Stomach (tissue), 9 donors: Measurements from ENCODE around the gene ETV1. TPM values are rescaled to one million over a fixed set of nuclear protein-coding genes. Genes with fewer than 3 reads are reported as not detected.
"Not testable (repeated sequence)": the region's sequence is repeated elsewhere in the genome, so short reads cannot be mapped to it uniquely, and the experiment has no call there.

ENCODE experiments used
- DNase-seq, 2 donors: peaks; one replicate each; pipeline versions ENCODE4 v3.0.0 to v3.0.0-alpha.2; 2013 to 2019
- H3K27ac ChIP-seq, 5 donors: fragments of 200-600 bp in 4 of 5; sonication (generic) in 4 of 5; one replicate each; pipeline ENCODE4 v1.5.1; 2013 to 2019; ENCODE audit warnings: mild to moderate bottlenecking in 1 of 5, moderate library complexity in 1 of 5
- H3K27me3 ChIP-seq, 3 donors: fragments of 200-600 bp; sonication (generic); one replicate each; pipeline ENCODE4 v1.5.1; 2017 to 2019; ENCODE audit warnings: mixed run types in 1 of 3
- H3K36me3 ChIP-seq, 4 donors: fragments of 200-600 bp; sonication (generic); 1 replicate in 3 of 4; 2 replicates in 1 of 4; pipeline ENCODE4 v1.5.1; 2016 to 2019
- H3K4me1 ChIP-seq, 4 donors: fragments of 200-600 bp; sonication (generic); one replicate each; pipeline ENCODE4 v1.5.1; 2016 to 2019
- H3K4me3 ChIP-seq, 4 donors: fragments of 200-600 bp; sonication (generic) in 3 of 4; one replicate each; pipeline ENCODE4 v1.5.1; 2016 to 2019; ENCODE audit warnings: mild to moderate bottlenecking in 1 of 4
- H3K9me3 ChIP-seq, 4 donors: fragments of 200-600 bp; sonication (generic); one replicate each; pipeline ENCODE4 v1.5.1; 2016 to 2019
- CTCF ChIP-seq, 7 experiments: fragments of 450-650 bp in 4 of 7; fragments of 200-600 bp in 3 of 7; sonication (generic) in 3 of 7; IDR thresholded peaks; one replicate each; pipeline ENCODE4 v1.5.1; 2016 to 2019; ENCODE audit warnings: antibody characterized with exemption in 7 of 7, control low read depth in 2 of 7, mild to moderate bottlenecking in 1 of 7
- EP300 ChIP-seq: sonication (generic); formaldehyde crosslinking; IDR thresholded peaks from one replicate; pipeline ENCODE4 v1.6.1; 2017; ENCODE audit warnings: antibody characterized with exemption
- POLR2A ChIP-seq, 4 donors: fragments of 450-650 bp; IDR thresholded peaks; one replicate each; pipeline ENCODE4 v1.6.1; 2016; ENCODE audit warnings: antibody characterized with exemption in 4 of 4, control low read depth in 2 of 4, mild to moderate bottlenecking in 1 of 4, moderate library complexity in 1 of 4
- POLR2AphosphoS5 ChIP-seq, 3 donors: sonication (generic); formaldehyde crosslinking; IDR thresholded peaks; one replicate each; pipeline ENCODE4 v1.6.1; 2016; ENCODE audit warnings: antibody characterized with exemption in 3 of 3
- WGBS, 5 donors: extraction: QIAGEN DNeasy Blood & Tissue Kit in 3 of 5; methylation state at CpG; one replicate each; pipeline versions ENCODE4 v1.1.5 to v1.1.7; 2013 to 2018; 5-methylcytosine and 5-hydroxymethylcytosine counted together
- intact Hi-C: fragments of 100-400 bp; cut with DNase I; formaldehyde crosslinking; loops from one replicate; pipeline ENCODE4 v1.15.1; 2023; ENCODE audit warnings: low total_unique reads
- polyA plus RNA-seq, 3 donors: library from polyadenylated mRNA; stranded (reverse); fragments of 200-250 nt; gene quantifications; one replicate each; pipeline ENCODE4 v1.2.3, GENCODE V29; 2013
- total RNA-seq, 5 donors: library from RNA; depleted of rRNA; stranded (reverse); fragments of >200 nt; gene quantifications; one replicate each; pipeline versions ENCODE4 v1.1.0 to v1.2.3, GENCODE V29; 2014 to 2016
- donor health status: healthy with polysubstance abuse.
- donor health status: Bipolar disorder and iron deficiency.
- donor health status: healthy.

Gene ETV1
- total and polyA plus RNA-seq, 8 donors = 0.29 to 17.6 (median 1.3) TPM

DNA sequence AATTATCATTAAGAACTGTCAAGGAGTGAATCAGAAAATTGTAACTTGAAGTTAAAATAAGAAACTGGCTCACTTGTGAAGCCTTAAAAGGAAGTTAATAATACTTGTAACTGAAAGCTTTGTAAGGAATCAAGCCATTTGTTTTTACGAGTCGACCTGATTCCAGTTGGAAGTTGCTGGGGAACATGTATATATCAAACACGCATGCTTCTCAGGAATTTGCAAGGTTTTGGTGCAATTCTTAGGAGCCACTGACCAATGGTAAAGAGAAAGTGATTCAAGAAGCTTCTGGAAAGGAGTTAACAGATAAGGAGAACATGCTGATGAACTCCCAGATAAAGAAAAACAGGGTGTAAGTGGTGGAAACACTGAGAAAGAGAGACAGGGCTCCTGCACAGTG is 56.4 kb downstream of the ETV1 start:
- 61 to 82% (median 80%) methylated on average over 3 of the region's 3 CpGs for WGBS, 5 donors
- DNase-seq = no peak
- peak overlapping the region in 2 of 5 donors; percentile 4 to 26 for H3K27ac ChIP-seq
- intact Hi-C loops = no loop called here
- H3K36me3 ChIP-seq = peaks cover 0 to 3% (median 0%) of the 10 kb centered on the region in 4 donors
- H3K9me3 ChIP-seq = no peaks in the 10 kb centered on the region
- H3K4me1 ChIP-seq = peaks cover 0 to 20% (median 3%) of the 10 kb centered on the region in 4 donors
- no peak for TF ChIP-seq CTCF (IDR thresholded peaks at IDR 0.05)
- H3K4me3 ChIP-seq = no peak overlapping the region
- no peaks in the 10 kb centered on the region for H3K27me3 ChIP-seq

DNA sequence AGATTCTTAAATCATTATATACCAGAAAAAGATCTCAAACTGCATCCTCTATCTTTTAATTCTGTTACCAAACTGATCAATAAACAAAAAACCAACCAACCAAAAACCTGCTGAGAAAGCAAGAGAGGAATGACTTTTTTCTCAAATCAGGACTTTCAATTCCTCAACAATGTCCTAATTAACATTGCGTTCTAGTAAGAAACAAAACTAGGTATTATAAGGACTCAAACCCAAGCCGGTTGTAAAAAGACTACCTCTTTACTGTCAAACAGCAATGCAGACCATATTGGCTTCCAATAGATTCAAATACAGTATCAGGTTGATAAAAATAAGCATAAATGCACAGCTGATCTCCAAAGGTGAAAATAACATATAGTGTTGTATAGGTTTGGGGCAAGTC is 57.3 kb downstream of the ETV1 start:
- peaks cover 0 to 20% (median 3%) of the 10 kb centered on the region in 4 donors for H3K4me1 ChIP-seq
- no peaks in the 10 kb centered on the region for H3K27me3 ChIP-seq
- H3K36me3 ChIP-seq = peaks cover 0 to 3% (median 0%) of the 10 kb centered on the region in 4 donors
- no peak for DNase-seq
- H3K9me3 ChIP-seq = no peaks in the 10 kb centered on the region
- no peak for TF ChIP-seq CTCF (IDR thresholded peaks at IDR 0.05)
- TF ChIP-seq POLR2AphosphoS5 (IDR thresholded peaks at IDR 0.05) = no peak
- TF ChIP-seq POLR2A (IDR thresholded peaks at IDR 0.05) = no peak
- no peak for TF ChIP-seq EP300
- WGBS, 5 donors = 91 to 100% (median 97%) methylated on average over 2 of the region's 2 CpGs
- H3K4me3 ChIP-seq = no peak overlapping the region
- intact Hi-C loops = no loop called here
- H3K27ac ChIP-seq = no peak overlapping the region

DNA sequence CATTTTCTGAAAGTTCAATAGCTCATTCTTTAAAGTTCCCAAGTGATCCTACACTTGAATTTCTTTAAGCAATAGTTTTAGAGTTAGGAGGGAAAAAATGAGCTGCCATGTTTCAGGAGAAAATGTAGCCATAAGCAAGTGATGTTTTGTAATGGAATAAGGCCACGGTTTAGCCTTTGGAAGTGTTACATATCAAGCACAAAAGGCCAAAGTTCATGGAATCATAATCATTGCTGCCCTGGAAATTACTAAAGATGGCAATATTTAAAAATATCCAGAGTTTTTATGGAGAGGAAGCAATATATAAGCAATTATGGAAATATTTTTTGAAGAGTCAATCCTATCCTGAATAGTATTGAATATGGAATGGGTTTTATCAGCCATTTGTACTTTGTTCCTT is 68.4 kb downstream of the ETV1 start:
- no peak for DNase-seq
- Histone ChIP-seq H3K27me3 (no peaks in the 10 kb centered on the region), H3K4me1 (peaks cover 0 to 9% (median 4%) of the 10 kb centered on the region in 4 donors), H3K27ac (no peak overlapping the region), H3K9me3 (no peaks in the 10 kb centered on the region), H3K36me3 (no peaks in the 10 kb centered on the region), H3K4me3 (no peak overlapping the region)
- intact Hi-C loops = no loop called here
- no peak for TF ChIP-seq POLR2A (IDR thresholded peaks at IDR 0.05)
- no peak for TF ChIP-seq POLR2AphosphoS5 (IDR thresholded peaks at IDR 0.05)
- TF ChIP-seq EP300 = no peak
- TF ChIP-seq CTCF (IDR thresholded peaks at IDR 0.05) = no peak
- WGBS, 5 donors = 61 to 78% (median 76%) methylated on average over 1 of the region's 1 CpG

DNA sequence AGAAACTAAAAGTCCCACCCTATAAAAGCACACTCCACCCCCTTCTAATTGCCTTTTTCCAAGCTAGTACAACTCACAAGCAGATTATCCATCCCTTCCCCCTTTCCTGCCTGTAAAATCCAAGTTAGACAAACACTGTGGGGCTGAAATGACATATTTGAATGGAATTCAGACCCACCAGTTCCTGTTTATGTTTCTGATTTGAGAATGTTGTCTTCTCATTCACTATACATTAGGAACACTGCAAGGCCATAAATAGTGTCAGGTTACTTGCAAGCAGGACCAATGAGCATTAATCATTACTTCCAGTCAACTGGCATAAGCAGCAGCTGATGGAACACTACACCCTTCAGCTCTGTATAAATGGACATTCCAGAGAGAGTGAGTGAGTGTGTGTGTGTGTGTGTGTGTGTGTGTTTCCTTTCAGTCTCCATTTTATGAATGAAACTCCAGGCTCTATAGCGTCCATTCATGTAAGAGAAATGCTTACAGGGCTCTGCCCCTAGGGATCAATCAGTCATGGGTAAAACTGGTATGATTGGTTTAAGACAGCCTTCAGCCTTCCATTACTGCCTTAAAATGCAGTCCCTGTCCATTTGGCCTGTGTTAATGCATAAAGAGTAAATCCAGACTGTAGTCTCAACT is 69.3 kb downstream of the ETV1 start:
- DNase-seq = peak in 1 of 2 donors; percentile 92
- H3K4me1 ChIP-seq = peaks cover 0 to 9% (median 4%) of the 10 kb centered on the region in 4 donors
- H3K4me3 ChIP-seq = no peak overlapping the region
- intact Hi-C loops = no loop called here
- 20 to 45% (median 31%) methylated on average over 1 of the region's 1 CpG for WGBS, 5 donors
- peak overlapping the region in 2 of 5 donors; percentile 36 to 43 for H3K27ac ChIP-seq
- TF ChIP-seq POLR2A (IDR thresholded peaks at IDR 0.05) (no peak), POLR2AphosphoS5 (IDR thresholded peaks at IDR 0.05) (no peak), EP300 (no peak), CTCF (IDR thresholded peaks at IDR 0.05) (no peak)
- no peaks in the 10 kb centered on the region for H3K36me3 ChIP-seq
- no peaks in the 10 kb centered on the region for H3K27me3 ChIP-seq
- no peaks in the 10 kb centered on the region for H3K9me3 ChIP-seq

- H3K4me1 ChIP-seq, H3K36me3 ChIP-seq, H3K27me3 ChIP-seq, DNase-seq, H3K27ac ChIP-seq, H3K4me3 ChIP-seq, H3K9me3 ChIP-seq, intact Hi-C loops: not testable (repeated sequence)
- 91 to 98% (median 95%) methylated on average over 3 of the region's 3 CpGs for WGBS, 5 donors
Observed at GRCh38 chr7:13918333-13918732, 71.1 kb downstream of the ETV1 start.

DNA sequence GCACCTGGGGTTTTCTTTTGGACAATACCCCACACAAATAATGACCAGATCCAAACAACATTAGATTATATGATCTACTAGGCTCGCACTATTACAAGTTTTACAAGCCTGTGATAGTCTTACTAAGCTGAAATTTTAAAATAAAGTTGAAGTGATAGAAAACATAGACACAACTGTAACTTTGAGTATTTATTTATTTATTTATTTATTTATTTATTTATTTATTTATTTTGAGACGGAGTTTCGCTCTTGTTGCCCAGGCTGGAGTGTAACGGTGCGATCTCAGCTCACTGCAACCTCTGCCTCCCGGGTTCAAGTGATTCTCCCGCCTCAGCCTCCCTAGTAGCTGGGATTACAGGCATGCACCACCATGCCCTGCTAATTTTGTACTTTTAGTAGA is 72.4 kb downstream of the ETV1 start:
- H3K4me1 ChIP-seq, H3K36me3 ChIP-seq, H3K27me3 ChIP-seq, H3K4me3 ChIP-seq, DNase-seq, intact Hi-C loops, H3K9me3 ChIP-seq, H3K27ac ChIP-seq: not testable (repeated sequence)
- 81 to 96% (median 87%) methylated on average over 7 of the region's 7 CpGs for WGBS, 5 donors
